ENCODE measurements around the gene BCL7B. TPM values are rescaled to one million over a fixed set of nuclear protein-coding genes. Genes with fewer than 3 reads are reported as not detected.
"Not testable (repeated sequence)": the region's sequence is repeated elsewhere in the genome, so short reads cannot be mapped to it uniquely, and the experiment has no call there.

The BCL7B gene
- total RNA-seq, 1 experiment from 2014 or later: 34.0 TPM

DNA sequence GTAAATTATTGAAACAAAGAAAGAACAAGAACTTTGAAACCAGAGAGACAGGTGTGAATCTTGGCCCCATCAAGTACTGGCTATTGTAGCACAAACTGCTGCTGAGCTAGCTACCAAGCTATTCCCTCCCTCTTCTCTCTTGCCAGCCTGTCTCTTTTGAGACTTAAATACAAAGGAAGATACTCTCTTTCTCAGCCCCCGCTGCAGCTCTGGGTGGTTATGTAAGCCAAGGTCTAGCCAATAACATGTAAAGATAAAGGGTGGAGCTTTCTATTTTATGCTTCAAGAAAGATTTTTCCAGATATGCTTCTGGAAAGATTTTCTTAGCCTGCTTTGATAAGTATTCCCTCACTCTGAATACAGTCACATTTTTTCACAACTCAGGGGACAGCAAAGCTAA, 52.6 kb downstream of the BCL7B start:
- no peak for DNase-seq (ENCODE audit: extremely low read depth, low read depth)

DNA sequence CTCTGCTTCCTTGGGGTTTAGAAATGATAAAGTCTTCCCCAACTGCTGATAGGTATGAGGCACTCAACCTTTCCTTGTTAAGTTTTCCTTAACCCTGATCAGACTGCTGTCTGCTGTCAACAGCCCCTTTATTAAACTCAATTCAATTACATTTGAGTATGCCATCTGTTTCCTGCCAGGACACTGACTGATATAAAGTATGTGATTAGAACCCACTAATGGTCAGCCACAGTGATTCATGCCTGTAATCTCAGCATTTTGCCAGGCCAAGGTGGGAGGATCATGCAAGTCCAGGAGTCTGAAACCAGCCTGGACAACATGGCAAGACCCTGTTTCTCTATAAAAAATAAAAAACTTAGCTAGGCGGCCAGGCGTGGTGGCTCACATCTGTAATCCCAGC, 53.5 kb downstream of the BCL7B start:
- DNase-seq (ENCODE audit: extremely low read depth, low read depth): no peak

DNA sequence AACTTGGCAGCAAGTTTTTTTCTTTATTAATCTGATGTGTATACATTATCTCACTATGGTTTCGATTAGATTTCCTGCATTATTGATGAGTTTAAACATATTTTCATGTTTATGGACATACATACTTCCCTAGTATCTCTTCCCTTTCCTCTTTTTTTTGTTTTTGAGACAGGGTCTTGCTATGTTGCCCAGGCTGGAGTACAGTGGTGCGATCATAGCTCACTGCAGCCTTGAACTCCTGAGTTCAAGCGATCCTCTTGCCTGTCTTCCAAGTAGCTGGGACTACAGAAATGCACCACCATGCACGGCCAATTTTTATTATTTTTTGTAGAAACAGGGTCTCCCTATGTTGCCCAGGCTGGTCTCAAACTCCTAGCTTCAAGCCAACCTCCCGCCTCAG, 54.3 kb downstream of the BCL7B start:
- DNase-seq (ENCODE audit: extremely low read depth, low read depth): no peak

DNA sequence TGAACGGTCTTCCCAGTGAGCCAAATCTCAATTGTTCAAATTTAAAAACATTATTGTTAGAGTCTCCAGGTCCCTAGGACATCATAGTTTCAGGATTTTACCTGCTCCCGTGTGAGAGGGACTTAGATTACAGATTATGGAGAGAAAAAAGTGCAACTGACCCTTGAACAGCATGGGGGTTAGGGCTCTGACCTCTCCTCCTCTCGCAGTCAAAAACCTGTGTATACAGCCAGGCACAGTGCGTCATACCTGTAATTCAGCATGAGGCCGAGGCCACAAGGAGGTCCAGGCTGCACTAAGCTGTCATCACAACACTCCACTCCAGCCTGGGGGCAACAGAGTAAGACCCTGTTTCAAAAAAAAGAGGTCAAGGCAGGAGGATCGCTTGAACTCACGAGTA, 60.9 kb downstream of the BCL7B start:
- DNase-seq (ENCODE audit: extremely low read depth, low read depth): no peak

DNA sequence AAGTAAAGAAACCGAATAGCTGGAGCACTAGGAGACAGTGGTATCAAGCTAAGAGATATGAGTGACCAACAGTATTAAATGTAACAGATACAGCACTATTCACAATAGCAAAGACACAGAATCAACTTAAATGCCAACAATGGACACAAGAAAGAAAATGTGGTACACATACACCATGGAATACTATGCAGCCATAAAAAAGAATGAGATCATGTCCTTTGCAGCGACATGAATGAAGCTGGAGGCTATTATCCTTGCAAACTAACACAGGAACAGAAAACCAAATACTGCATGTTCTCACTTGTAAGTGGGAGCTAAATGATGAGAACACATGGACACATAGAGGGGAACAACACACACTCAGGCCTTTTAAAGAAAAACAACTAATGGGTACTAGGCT, 62.0 kb downstream of the BCL7B start:
- DNase-seq (ENCODE audit: extremely low read depth, low read depth): not testable (repeated sequence)

DNA sequence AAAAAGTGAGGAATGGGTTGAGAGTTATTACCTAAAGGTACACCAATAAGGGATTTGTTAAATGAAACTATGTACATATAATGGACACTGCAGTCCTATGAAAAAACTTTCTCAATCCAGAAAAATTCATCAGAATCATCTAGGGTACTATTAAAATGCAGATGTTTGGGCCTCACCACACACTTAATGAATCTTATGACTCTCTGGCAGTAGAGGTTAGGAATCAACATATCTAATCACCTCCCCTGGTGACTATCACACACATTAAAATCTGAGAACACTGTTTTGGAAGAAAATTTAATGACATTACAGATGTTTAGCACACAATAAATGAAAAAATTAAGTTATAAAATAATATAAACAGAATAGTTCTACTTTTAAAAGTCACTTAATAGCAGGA, 67.5 kb downstream of the BCL7B start:
- DNase-seq (ENCODE audit: extremely low read depth, low read depth): no peak

DNA sequence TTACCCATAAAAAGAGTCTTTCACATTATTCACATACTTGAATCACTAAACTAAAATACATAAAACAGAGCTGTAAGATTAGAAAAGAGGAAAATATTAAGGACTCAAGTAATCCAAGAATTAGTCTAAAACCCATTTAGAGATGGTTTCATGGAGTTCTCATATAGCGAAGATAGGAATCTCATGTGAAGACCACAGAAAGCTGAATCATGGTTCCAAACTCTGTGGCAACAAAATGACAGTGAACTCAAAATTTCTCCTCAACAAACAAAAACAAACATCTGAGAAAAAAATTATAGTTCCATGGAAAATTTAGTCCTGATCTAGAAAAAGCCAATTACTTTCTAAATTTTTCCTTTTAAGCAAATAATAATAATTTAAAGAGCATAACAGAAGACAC, 70.0 kb downstream of the BCL7B start:
- DNase-seq (ENCODE audit: extremely low read depth, low read depth): no peak

Small RNA genes within 50 kb of the gene (small RNA-seq; reads per million reads assigned to genes)
- gene RNU6-1198P: 0 reads per million in 2 experiments

Other genes starting within 250 kb of the BCL7B start
- gene NSUN5, start 248.9 kb downstream of the BCL7B start, total RNA-seq (2014; rRNA removed; shearing (Covaris generic)): 66.5 and 79.5 TPM in 2 replicates
- gene TRIM50, start 229.6 kb downstream of the BCL7B start, total RNA-seq (2014; rRNA removed; shearing (Covaris generic)): 0.17 and 0.47 TPM in 2 replicates
- 0.17 TPM in 1 of 2 replicates, not detected in the other for gene FKBP6, start 229.5 kb downstream of the BCL7B start, total RNA-seq (2014; rRNA removed; shearing (Covaris generic))
- 5.0 and 5.7 TPM in 2 replicates for gene FZD9, start 123.9 kb downstream of the BCL7B start, total RNA-seq (2014; rRNA removed; shearing (Covaris generic))
- 72.0 and 81.9 TPM in 2 replicates for gene BAZ1B, start 35.4 kb downstream of the BCL7B start, total RNA-seq (2014; rRNA removed; shearing (Covaris generic))
- 70.5 and 76.4 TPM in 2 replicates for gene TBL2, start 20.9 kb upstream of the BCL7B start, total RNA-seq (2014; rRNA removed; shearing (Covaris generic))
- 1.6 and 1.9 TPM in 2 replicates for gene MLXIPL, start 66.8 kb upstream of the BCL7B start, total RNA-seq (2014; rRNA removed; shearing (Covaris generic))
- 3.6 and 5.4 TPM in 2 replicates for gene VPS37D, start 110.1 kb upstream of the BCL7B start, total RNA-seq (2014; rRNA removed; shearing (Covaris generic))
- gene DNAJC30, start 125.8 kb upstream of the BCL7B start, total RNA-seq (2014; rRNA removed; shearing (Covaris generic)): 2.8 and 3.5 TPM in 2 replicates
- 187 and 231 TPM in 2 replicates for gene BUD23, start 125.9 kb upstream of the BCL7B start, total RNA-seq (2014; rRNA removed; shearing (Covaris generic))
- gene STX1A, start 162.0 kb upstream of the BCL7B start, total RNA-seq (2014; rRNA removed; shearing (Covaris generic)): 63.4 and 66.3 TPM in 2 replicates
- 9.6 and 10.7 TPM in 2 replicates for gene ABHD11, start 181.1 kb upstream of the BCL7B start, total RNA-seq (2014; rRNA removed; shearing (Covaris generic))
- gene CLDN3, start 212.6 kb upstream of the BCL7B start, total RNA-seq (2014; rRNA removed; shearing (Covaris generic)): 1.0 and 1.7 TPM in 2 replicates

Measured in NCI-H460 (cell line).